GM20000 (cell line): Measurements from ENCODE around the gene UPB1.
"Not testable (repeated sequence)": the region's sequence is repeated elsewhere in the genome, so short reads cannot be mapped to it uniquely, and the experiment has no call there.

Experiments used
- DNase-seq: peaks from one replicate; pipeline ENCODE4 v3.0.0; 2012; ENCODE audit warnings: low spot score
- CTCF ChIP-seq: IDR thresholded peaks from 2 replicates; pipeline ENCODE4 v1.5.1; 2012; ENCODE audit warnings: mild to moderate bottlenecking, control low read depth; ENCODE audit errors: extremely low read depth, missing control alignments

Gene UPB1

DNA sequence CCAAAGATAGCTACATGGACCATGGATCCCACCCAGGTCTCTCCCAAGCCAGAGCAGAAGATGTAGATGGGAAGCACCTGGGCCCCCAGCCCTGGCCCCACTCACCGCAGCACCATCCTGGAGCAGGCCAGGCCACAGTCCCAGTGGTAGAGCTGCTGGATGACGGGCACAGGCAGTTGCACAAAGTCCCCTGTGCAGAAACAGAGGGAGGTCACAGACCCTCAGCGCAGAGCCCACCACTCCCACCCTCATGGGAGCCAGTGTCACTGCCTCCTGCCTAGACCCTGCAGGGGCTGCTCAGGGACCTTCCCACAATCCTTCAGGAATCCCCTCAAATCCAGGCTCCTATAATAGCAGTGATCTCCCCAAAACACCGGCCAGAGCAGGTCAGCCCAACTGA lies 53.7 kb downstream of the UPB1 start:
- no peak for TF ChIP-seq CTCF
- no peak for DNase-seq

DNA sequence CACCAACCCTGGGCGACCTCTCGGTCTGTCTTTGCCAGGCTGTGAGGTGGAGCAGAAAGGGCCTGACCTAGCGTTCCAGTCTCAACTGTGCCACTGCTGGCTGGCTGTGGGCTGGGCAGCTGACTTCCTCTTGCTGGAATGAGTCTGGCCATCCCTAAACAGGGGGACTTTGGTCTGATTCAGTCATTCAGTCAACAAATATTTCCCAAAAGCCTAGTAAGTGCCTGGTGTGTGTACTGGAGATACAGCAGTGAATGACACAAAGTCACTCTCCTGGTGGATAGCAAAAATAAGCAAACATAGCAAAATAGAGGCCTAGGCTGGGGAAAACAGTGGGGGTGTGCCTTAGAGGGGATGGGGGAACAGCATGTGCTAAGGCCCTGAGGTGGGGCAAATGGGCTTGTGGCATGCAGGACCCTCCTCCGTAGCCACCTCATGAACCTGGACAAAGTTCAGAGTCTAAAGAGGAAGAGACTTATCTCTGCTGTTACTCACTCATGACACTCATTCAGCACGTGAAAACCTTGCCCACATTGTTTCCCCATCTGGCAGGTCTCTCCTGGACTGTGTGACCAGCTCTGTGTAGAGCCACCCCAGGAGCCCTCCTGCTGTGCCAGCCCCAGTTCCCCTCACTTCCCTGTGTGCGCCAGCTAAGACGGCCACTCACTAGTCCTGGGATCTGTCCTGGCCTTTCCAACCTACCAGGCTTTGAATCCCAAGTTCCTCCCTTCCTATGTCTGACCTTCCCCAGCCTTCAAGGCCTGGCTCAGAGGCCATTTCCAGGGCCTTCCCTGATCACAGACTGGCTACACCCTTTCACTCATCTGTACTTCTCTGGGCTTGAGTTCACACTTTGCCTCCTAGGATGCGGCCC lies 55.1 kb downstream of the UPB1 start:
- no peak for DNase-seq
- TF ChIP-seq CTCF: no peak

DNA sequence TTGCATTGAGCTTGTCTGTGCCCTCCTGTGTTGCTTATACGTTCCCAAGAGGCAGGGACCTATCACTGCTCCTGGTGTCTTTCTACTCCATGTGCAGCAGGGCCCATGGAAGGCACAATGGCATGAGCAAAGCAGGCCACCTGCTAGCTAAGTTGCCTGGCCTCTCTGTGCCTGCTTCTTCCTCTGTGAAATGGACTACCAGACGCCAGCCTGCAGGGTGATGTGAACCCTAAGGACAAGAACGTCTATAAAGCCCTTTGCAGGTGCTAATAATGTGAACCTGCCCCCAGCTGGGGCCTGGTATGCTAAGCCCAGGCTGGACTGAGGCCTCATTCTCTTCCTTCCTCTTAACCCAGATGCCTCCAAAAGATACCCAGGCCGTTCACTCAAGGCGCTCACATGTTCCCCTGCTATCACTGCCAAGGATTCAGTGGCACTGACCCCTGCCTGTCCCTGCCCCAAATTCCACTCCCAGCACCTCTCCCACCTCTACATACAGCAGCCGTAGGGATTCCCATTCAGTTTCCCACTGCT lies 55.8 kb downstream of the UPB1 start:
- no peak for DNase-seq
- no peak for TF ChIP-seq CTCF

DNA sequence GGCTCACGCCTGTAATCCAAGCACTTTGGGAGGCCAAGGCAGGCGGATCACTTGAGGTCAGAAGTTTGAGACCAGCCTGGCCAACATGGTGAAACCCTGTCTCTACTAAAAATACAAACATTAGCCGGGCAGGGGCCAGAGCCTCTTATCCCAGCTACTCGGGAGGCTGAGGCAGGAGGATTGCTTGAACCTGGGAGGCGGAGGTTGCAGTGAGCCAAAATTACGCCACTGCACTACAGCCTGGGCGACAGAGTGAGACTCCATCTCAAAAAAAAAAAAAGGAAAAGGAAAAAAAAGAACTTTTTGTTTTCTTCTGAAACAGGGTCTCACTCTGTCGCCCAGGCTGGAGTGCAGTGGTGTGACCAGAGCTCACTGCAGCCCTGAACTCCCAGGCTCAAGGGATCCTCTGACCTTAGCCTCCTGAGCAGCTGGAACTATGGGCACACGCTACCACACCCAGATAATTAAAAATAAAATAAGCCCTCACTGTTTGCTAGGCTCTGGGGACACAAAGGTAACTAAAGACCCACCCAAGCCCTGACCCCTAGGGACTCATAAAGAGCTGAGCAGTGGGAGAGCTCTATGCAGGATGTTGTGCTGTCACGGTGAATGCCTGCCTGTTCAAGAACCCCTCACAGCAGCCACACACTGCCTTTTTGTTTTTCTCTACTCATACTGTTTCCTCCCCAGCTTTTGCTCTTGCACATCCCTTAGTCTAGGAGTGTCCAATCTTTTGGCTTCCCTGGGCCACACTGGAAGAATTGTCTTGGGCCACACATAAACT lies 57.6 kb downstream of the UPB1 start:
- not testable (repeated sequence) for DNase-seq

DNA sequence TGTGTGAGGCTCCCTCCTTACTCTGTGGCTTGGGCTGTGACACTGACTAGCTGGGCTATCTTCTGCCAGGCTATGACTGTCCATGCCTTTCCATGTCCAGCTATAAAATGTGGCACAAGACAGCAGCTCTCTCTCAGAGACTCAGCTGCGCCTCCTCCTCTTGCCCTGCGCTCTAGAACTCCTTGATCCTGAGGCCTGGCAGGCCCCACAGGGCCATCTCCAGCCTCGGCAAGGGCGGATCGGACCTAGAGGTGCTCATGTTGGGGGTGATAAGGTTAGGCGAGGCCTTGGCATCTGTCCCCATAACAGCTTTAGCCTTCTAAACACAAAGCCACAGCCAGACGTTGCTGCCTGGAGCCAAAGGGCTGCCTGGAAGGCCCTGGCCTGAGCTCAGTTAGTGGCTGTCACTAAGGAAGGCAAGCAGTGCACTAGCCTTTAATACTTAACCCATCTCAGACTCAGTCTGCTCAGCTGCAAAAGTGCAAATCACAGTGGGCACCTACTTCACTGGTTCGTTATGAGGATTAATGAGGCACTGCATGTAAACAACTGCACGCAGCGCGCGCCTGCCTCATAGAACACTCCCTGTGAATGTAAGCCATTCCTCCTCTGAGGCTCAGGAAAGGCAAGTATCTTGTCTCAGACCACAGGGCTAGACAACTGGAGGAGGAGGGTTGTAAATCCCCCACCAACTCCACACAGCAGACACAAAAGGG lies 58.6 kb downstream of the UPB1 start:
- DNase-seq: no peak
- TF ChIP-seq CTCF: no peak

GRCh38 chr22:24554313-24555164 lies 59.4 kb downstream of the UPB1 start, which contains the start of gene GUCD1:
TSS of gene GUCD1 (minus strand) at chr22:24555138. CDS start at chr22:24554991, 147 bp downstream.
- TF ChIP-seq CTCF: no peak
- DNase-seq: peak; percentile 51
